ENCODE measurements around the gene NHLRC2. TPM values are rescaled to one million over a fixed set of nuclear protein-coding genes. Genes with fewer than 3 reads are reported as not detected.

NHLRC2 gene
- total and polyA plus RNA-seq, 12 donors = 5.8 to 45.2 (median 24.9) TPM

- H3K27ac ChIP-seq = peak overlapping the region; percentile 84 to 94 (median 89)
- 1 to 2% (median 2%) methylated on average over 21 to 62 of the region's 62 CpGs for WGBS, 4 donors
- intact Hi-C loops (cut with DNase I) = no loop called here
- H3K27me3 ChIP-seq = no peaks in the 10 kb centered on the region
- peak; percentile 60 to 83 (median 70) for DNase-seq
- peaks cover 17 to 53% of the 10 kb centered on the region in 2 donors for H3K4me1 ChIP-seq (replicated peaks in 1 of 2)
- TF ChIP-seq POLR2A (IDR thresholded peaks at IDR 0.05) = peak; percentile 25 to 47
- TF ChIP-seq CTCF (IDR thresholded peaks at IDR 0.05) = peak in 5 of 6 experiments; percentile 4 to 37 (median 27)
- H3K36me3 ChIP-seq (replicated peaks in 1 of 2) = peaks cover 0 to 8% of the 10 kb centered on the region in 2 donors
- H3K4me3 ChIP-seq = peak overlapping the region; percentile 73 to 92 (median 76)
- H3K9me3 ChIP-seq (replicated peaks in 1 of 3) = no peaks in the 10 kb centered on the region
Measured at GRCh38 chr10:113854761-113855588, 514 bp downstream of the NHLRC2 start.

- H3K4me3 ChIP-seq = peak overlapping the region in 1 of 4 donors; percentile 92
- H3K27ac ChIP-seq = no peak overlapping the region
- peaks cover 17 to 55% of the 10 kb centered on the region in 2 donors for H3K4me1 ChIP-seq (replicated peaks in 1 of 2)
- H3K36me3 ChIP-seq (replicated peaks in 1 of 2) = peaks cover 0 to 12% of the 10 kb centered on the region in 2 donors
- 55 to 67% (median 59%) methylated on average over 1 of the region's 1 CpG for WGBS, 4 donors
- no peaks in the 10 kb centered on the region for H3K9me3 ChIP-seq (replicated peaks in 1 of 3)
- DNase-seq = no peak
- no peaks in the 10 kb centered on the region for H3K27me3 ChIP-seq
- no peak for TF ChIP-seq CTCF (IDR thresholded peaks at IDR 0.05)
- no peak for TF ChIP-seq POLR2A (IDR thresholded peaks at IDR 0.05)
- intact Hi-C loops (cut with DNase I) = no loop called here
Measured at GRCh38 chr10:113856563-113856962, 2.1 kb downstream of the NHLRC2 start.

GRCh38 chr10:113857210-113857609 is 2.7 kb downstream of the NHLRC2 start:
- no peak for DNase-seq
- Histone ChIP-seq H3K36me3 (replicated peaks in 1 of 2) (peaks cover 0 to 12% of the 10 kb centered on the region in 2 donors), H3K4me1 (replicated peaks in 1 of 2) (peaks cover 17 to 55% of the 10 kb centered on the region in 2 donors), H3K27me3 (no peaks in the 10 kb centered on the region), H3K27ac (no peak overlapping the region), H3K4me3 (peak overlapping the region in 1 of 4 donors; percentile 13), H3K9me3 (replicated peaks in 1 of 3) (peaks cover 0 to under 1% (median 0%) of the 10 kb centered on the region in 3 donors)
- TF ChIP-seq POLR2A (IDR thresholded peaks at IDR 0.05) (no peak), CTCF (IDR thresholded peaks at IDR 0.05) (no peak)
- intact Hi-C loops (cut with DNase I) = no loop called here

GRCh38 chr10:113858541-113858940 is 4.1 kb downstream of the NHLRC2 start:
- intact Hi-C loops (cut with DNase I) = no loop called here
- H3K36me3 ChIP-seq (replicated peaks in 1 of 2) = peaks cover 0 to 12% of the 10 kb centered on the region in 2 donors
- WGBS, 4 donors = 53 to 70% (median 61%) methylated on average over 2 of the region's 2 CpGs

More at GRCh38 chr10:113858541-113858940, 4.1 kb downstream of the NHLRC2 start:
- H3K4me1 ChIP-seq (replicated peaks in 1 of 2) = peaks cover 17 to 47% of the 10 kb centered on the region in 2 donors
- DNase-seq = peak in 2 of 7 donors; percentile 26 to 33
- no peak overlapping the region for H3K4me3 ChIP-seq
- H3K27me3 ChIP-seq = no peaks in the 10 kb centered on the region
- no peak for TF ChIP-seq POLR2A (IDR thresholded peaks at IDR 0.05)
- no peak for TF ChIP-seq CTCF (IDR thresholded peaks at IDR 0.05)
- peaks cover 0 to 3% (median 0%) of the 10 kb centered on the region in 3 donors for H3K9me3 ChIP-seq (replicated peaks in 1 of 3)
- peak overlapping the region in 1 of 5 donors; percentile 29 for H3K27ac ChIP-seq
